Measurements from ENCODE around the gene CASP8AP2. TPM values are rescaled to one million over a fixed set of nuclear protein-coding genes. Genes with fewer than 3 reads are reported as not detected.
A peak's percentile ranks its signal among the peaks of the same experiment; 100 is the strongest.

CASP8AP2 gene
- total and polyA plus RNA-seq, 9 of the 15 experiments (the other 6 are each of a cell fraction or from before 2014, with no cell fraction given): 10.6 to 30.0 (median 19.1) TPM

DNA sequence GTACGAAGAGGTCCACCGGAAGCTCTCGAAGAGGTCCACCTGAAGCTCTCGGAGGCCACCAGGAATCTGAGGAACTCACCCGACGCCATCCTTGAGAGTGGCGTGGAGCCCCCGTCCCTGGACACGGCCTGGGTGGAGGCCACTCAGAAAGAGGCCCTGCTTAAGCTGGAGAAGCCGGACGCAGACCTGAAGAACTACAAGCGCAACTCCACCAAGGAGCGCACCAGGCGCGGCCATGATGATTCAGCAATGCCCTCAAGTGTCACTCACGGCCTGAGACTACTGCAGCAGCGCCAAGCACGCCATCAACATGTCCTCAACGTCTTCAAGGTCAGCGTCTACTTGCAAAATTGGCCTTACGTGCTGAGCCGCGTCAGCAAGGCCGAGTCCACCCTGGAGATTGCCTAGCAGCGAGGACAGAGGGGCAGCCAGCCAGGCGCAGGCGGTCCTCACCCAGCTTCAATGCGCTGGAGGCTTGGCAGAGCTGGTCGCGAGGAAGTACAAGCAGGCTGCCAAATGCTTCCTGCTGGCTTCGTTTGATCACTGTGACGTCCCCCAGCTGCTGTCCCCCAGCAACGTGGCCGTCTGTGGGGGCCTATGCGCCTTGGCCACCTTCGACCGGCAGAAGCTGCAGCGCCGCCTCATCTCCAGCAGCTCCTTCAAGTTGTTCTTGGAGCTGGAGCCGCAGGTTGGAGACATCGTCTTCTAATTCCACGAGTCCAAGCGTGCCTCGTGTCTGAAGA lies 56.9 kb downstream of the CASP8AP2 start (continued):
- TF ChIP-seq, protein P1, sequence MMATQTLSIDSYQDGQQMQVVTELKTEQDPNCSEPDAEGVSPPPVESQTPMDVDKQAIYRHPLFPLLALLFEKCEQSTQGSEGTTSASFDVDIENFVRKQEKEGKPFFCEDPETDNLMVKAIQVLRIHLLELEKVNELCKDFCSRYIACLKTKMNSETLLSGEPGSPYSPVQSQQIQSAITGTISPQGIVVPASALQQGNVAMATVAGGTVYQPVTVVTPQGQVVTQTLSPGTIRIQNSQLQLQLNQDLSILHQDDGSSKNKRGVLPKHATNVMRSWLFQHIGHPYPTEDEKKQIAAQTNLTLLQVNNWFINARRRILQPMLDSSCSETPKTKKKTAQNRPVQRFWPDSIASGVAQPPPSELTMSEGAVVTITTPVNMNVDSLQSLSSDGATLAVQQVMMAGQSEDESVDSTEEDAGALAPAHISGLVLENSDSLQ (IDR thresholded peaks at IDR 0.05): peak; percentile 39; the same call in 1 of the 2 replicates
- TF ChIP-seq NFE2 (IDR thresholded peaks at IDR 0.05; ENCODE audit: low read depth) (peak; percentile 62; the same call in 1 of the 2 replicates), DPF2 (IDR thresholded peaks at IDR 0.05) (no peak)
- TF ChIP-seq, protein P2, sequence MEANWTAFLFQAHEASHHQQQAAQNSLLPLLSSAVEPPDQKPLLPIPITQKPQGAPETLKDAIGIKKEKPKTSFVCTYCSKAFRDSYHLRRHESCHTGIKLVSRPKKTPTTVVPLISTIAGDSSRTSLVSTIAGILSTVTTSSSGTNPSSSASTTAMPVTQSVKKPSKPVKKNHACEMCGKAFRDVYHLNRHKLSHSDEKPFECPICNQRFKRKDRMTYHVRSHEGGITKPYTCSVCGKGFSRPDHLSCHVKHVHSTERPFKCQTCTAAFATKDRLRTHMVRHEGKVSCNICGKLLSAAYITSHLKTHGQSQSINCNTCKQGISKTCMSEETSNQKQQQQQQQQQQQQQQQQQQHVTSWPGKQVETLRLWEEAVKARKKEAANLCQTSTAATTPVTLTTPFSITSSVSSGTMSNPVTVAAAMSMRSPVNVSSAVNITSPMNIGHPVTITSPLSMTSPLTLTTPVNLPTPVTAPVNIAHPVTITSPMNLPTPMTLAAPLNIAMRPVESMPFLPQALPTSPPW (CRISPR knock-in tag; IDR thresholded peaks at IDR 0.05): no peak

DNA sequence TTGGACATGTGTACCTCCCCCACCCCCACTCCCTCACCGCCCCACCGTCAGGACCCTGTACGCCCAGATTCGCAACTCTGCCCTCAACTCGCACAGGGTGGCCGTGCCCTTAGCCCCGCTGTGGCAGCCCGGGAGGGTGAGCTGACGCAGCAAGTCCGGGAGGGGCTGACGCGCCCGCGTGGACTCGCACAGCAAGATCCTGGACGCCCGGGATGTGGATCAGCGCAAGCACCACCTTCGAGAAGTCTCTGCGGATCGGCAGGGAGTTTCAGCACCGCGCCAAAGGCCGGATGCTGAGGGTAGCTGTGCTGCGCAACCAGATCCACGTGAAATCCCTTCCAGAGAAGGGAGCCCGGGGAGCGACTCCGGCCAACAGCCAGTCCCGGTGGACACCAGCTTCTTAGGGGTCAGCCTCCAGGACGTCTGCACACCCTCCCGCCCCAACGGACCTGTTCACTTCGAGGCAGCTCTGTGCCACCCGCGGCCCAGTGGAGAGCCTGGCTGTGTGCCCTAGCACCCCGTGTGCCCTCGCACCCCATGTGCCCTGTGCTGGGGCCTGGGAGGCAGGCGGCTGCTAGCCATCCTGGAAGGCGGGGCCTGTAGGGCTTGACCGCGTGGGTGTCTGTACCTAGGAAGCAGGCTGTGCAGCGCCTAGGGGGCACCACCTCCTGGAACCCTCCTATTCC lies 57.9 kb downstream of the CASP8AP2 start:
- no peak overlapping the region for H3K4me3 ChIP-seq
- no TSS peak for BruUV-seq (replicated peaks)
- no peaks in the 10 kb centered on the region for H3K9me1 ChIP-seq (ENCODE audit: control insufficient read depth, insufficient read depth, low read length)
- TF ChIP-seq, protein P3, sequence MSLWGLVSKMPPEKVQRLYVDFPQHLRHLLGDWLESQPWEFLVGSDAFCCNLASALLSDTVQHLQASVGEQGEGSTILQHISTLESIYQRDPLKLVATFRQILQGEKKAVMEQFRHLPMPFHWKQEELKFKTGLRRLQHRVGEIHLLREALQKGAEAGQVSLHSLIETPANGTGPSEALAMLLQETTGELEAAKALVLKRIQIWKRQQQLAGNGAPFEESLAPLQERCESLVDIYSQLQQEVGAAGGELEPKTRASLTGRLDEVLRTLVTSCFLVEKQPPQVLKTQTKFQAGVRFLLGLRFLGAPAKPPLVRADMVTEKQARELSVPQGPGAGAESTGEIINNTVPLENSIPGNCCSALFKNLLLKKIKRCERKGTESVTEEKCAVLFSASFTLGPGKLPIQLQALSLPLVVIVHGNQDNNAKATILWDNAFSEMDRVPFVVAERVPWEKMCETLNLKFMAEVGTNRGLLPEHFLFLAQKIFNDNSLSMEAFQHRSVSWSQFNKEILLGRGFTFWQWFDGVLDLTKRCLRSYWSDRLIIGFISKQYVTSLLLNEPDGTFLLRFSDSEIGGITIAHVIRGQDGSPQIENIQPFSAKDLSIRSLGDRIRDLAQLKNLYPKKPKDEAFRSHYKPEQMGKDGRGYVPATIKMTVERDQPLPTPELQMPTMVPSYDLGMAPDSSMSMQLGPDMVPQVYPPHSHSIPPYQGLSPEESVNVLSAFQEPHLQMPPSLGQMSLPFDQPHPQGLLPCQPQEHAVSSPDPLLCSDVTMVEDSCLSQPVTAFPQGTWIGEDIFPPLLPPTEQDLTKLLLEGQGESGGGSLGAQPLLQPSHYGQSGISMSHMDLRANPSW (CRISPR knock-in tag; IDR thresholded peaks at IDR 0.05): no peak
- no peak for TF ChIP-seq TCF7 (IDR thresholded peaks at IDR 0.05; ENCODE audit: borderline replicate concordance)
- 0 out of 2 replicates have a peak, but pooled peaks have one; percentile 16 for TF ChIP-seq EGR1 (conservative IDR thresholded peaks at IDR 0.05)
- H3K4me2 ChIP-seq (ENCODE audit: insufficient read depth, low read length): no peak overlapping the region
- in situ Hi-C loops (cut with MboI): no loop called here
- no peaks in the 10 kb centered on the region for H3K79me2 ChIP-seq (ENCODE audit: control insufficient read depth, insufficient read depth, low read length)
- no peak overlapping the region for H3K27ac ChIP-seq (ENCODE audit: extremely low read depth, low read depth, low read length)
- H2AFZ ChIP-seq (ENCODE audit: low read depth, low read length): no peak overlapping the region
- H3K9ac ChIP-seq (ENCODE audit: insufficient read depth in 1 of 2, low read depth in 2 of 2, low read length in 2 of 2): no peak overlapping the region
- ATAC-seq: peak; percentile 34
- CTCF ChIA-PET (ENCODE audit: low intra/inter-chr PET ratio): no interaction called here
- no peak for DNase-seq (ENCODE audit: extremely low read depth in 1 of 4, low spot score in 3 of 4)
- H3K27me3 ChIP-seq (ENCODE audit: control insufficient read depth in 2 of 2, insufficient read depth in 2 of 2, low read length in 2 of 2): no peaks in the 10 kb centered on the region
- 85% methylated on average over 19 of the region's 43 CpGs for WGBS (ENCODE audit: insufficient coverage, low coverage, missing lambda C conversion rate)
- H3K9me3 ChIP-seq (replicated peaks; ENCODE audit: control insufficient read depth, insufficient read depth, low read depth, low read length): no peaks in the 10 kb centered on the region
- FAIRE-seq: no peak
- peaks cover 0 to 22% of the 10 kb centered on the region in 2 experiments; a peak in 2 of 5 replicates for H3K4me1 ChIP-seq (replicated peaks in 1 of 2; ENCODE audit: control insufficient read depth in 2 of 2, insufficient read depth in 2 of 2, low read length in 2 of 2)
- intact Hi-C loops (cut with micrococcal nuclease): no loop called here
- H4K20me1 ChIP-seq (replicated peaks; ENCODE audit: control insufficient read depth, insufficient read depth, low read length): no peaks in the 10 kb centered on the region
- no peaks in the 10 kb centered on the region for H3K36me3 ChIP-seq (ENCODE audit: control insufficient read depth, insufficient read depth, low read length)
- POLR2A ChIA-PET: interaction anchor here (0.9 kb wide), 1 partner anchor 14 kb away, joined by 3 read pairs; no protein-coding TSS in a partner anchor

Data from K562 (cell line).